Panc1 (cell line): ENCODE data around the gene COL6A3. TPM values are rescaled to one million over a fixed set of nuclear protein-coding genes. Genes with fewer than 3 reads are reported as not detected.
A peak's percentile ranks its signal among the peaks of the same experiment; 100 is the strongest.

Experiments used
- ATAC-seq: fragments of 200-7000 bp; cut with Tn5 transposase; 2 replicates; pipeline ENCODE4 v1.9.1; 2020; ENCODE audit warnings: mild to moderate bottlenecking, moderate library complexity
- BruUV-seq: library from RNA; stranded (reverse); fragments of 400-500 nt; replicated peaks from 2 replicates; lab custom pipeline; 2021; lab: Mats Ljungman, UMichigan
- CTCF ChIA-PET: fragments of 300-600 bp; sonication (Branson Sonifier 250); formaldehyde crosslinking; loops from one replicate; lab custom pipeline; 2022; ENCODE audit warnings: antibody characterized with exemption; lab: Charles Lee
- POLR2A ChIA-PET: fragments of 300-600 bp; sonication (Branson Sonifier 250); formaldehyde crosslinking; loops from one replicate; lab custom pipeline; 2022; ENCODE audit warnings: antibody characterized with exemption; lab: Charles Lee
- DNase-seq: peaks from one replicate; pipeline ENCODE4 v3.0.0-alpha.2; 2010; ENCODE audit warnings: low read depth, low spot score
- H3K27ac ChIP-seq: 2 replicates; pipeline ENCODE4 v1.5.1; 2011; ENCODE audit warnings: mild to moderate bottlenecking, low read length, inconsistent platforms
- H3K27me3 ChIP-seq: fragments of 200-500 bp; sonication (Bioruptor generic); 2 replicates; pipeline ENCODE4 v1.6.0; 2014; ENCODE audit warnings: low read length, inconsistent platforms; ENCODE audit not compliant: control insufficient read depth, insufficient read depth
- H3K36me3 ChIP-seq: fragments of 200-500 bp; sonication (Bioruptor generic); 2 replicates; pipeline ENCODE4 v1.5.1; 2014; ENCODE audit warnings: inconsistent platforms, mild to moderate bottlenecking, low read length, moderate library complexity; ENCODE audit not compliant: control insufficient read depth, insufficient read depth
- H3K4me1 ChIP-seq: 2 replicates; pipeline ENCODE4 v1.5.1; 2011; ENCODE audit warnings: inconsistent platforms, mild to moderate bottlenecking, low read length, moderate library complexity; ENCODE audit not compliant: control insufficient read depth, insufficient read depth
- H3K4me3 ChIP-seq, 2 experiments: 2 replicates each; pipeline ENCODE4 v1.5.1; 2011 to 2012; ENCODE audit warnings: low read depth in 2 of 2, low read length in 2 of 2, mild to moderate bottlenecking in 2 of 2, inconsistent platforms in 1 of 2, moderate library complexity in 1 of 2
- H3K9me3 ChIP-seq: fragments of 200-500 bp; sonication (Bioruptor generic); 2 replicates; pipeline ENCODE4 v1.5.1; 2014; ENCODE audit warnings: low read depth, mild to moderate bottlenecking, inconsistent platforms, low read length, moderate library complexity; ENCODE audit not compliant: control insufficient read depth, insufficient read depth
- POLR2AphosphoS5 ChIP-seq: IDR thresholded peaks from 2 replicates; pipeline ENCODE4 v1.6.1; 2012; ENCODE audit warnings: mild to moderate bottlenecking, low read depth, low read length, moderate library complexity
- SIN3A ChIP-seq: IDR thresholded peaks from 2 replicates; pipeline ENCODE4 v1.6.1; 2012; ENCODE audit warnings: low read depth, mild to moderate bottlenecking, low read length, moderate library complexity, borderline replicate concordance; ENCODE audit not compliant: insufficient read depth
- TCF7L2 ChIP-seq: IDR thresholded peaks from 2 replicates; pipeline ENCODE4 v1.6.1; 2011; ENCODE audit warnings: mild to moderate bottlenecking, low read depth, low read length, inconsistent platforms
- in situ Hi-C: cut with HindIII; loops from 2 replicates; pipeline ENCODE4 v1.10.0; 2016; ENCODE audit warnings: low sequenced_read_pairs, low pct_unique_long_range_greater_than_20kb
- intact Hi-C: fragments of 100-400 bp; cut with micrococcal nuclease; formaldehyde crosslinking; loops from one replicate; pipeline ENCODE4 v1.10.0; 2022; ENCODE audit not compliant: unreplicated experiment
- total RNA-seq: library from RNA; stranded (reverse); gene quantifications from one replicate; pipeline ENCODE4 v1.2.1, GENCODE V29; 2021; ENCODE audit not compliant: unreplicated experiment
- TF ChIP-seq, protein P1 (sequence below): fragments of 450-650 bp; IDR thresholded peaks from 2 replicates; pipeline ENCODE4 v1.5.1; 2017; ENCODE audit warnings: mild to moderate bottlenecking
- TF ChIP-seq, protein P2 (sequence below), 2 experiments: IDR thresholded peaks; 2 replicates each; pipeline ENCODE4 v1.6.1; 2011 to 2012; ENCODE audit warnings: low read depth in 2 of 2, control low read depth in 1 of 2, low read length in 1 of 2, mild to moderate bottlenecking in 1 of 2, moderate library complexity in 1 of 2; ENCODE audit not compliant: insufficient read depth in 1 of 2

COL6A3 gene
- total RNA-seq, 1 experiment from 2014 or later = 0.69 TPM

DNA sequence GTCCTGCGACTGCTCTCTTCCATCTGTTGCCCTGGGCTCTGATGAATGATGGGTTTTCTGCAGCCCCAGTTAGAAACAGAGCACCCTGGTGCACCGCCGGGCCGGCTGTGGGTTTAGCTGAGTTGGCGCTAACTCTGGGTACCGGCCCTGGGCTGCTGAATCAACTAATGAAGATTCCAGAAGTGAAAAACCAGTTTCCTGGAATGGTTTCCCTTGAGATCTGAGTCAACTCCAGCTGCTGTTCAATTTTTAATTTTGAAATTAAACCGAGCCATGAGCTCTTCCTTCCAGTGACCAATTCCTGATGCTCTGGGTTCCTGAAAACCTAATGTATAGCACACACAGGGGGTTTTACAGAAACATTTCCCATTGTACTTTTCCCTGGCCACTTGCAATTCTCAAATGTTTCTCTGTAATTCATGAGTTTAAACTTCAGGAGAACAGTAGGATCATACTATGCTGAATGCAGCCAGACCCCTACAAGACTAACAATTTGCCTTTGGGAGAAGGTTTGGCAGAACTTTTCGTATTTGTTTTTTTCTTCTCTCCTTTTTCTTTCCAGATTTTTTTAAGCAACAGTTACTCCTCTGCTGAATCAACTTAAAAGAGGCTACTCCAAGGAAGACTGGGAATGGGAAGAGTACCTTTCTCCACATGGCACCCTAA, 5.5 kb downstream of the COL6A3 start:
- BruUV-seq = no TSS peak
- CTCF ChIA-PET = no interaction called here
- no peak for ATAC-seq

DNA sequence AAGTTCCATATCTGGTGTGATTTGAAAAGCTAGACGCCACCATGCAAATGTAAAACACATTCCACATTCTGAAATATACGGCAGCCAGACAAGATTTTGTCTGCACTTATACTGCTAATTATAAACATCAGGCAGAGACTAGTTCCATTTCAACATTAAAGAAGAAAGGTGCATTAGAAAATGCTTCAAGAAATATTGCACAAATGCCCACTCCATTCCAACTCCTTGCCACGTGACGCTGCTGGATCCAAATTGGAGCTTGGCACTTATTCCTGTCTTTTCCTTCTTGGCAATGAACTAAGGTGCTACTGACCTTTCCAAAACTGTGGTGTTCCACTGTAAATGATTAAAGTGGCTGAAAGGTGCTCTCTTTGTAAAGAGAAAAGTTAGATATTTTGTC, 6.3 kb downstream of the COL6A3 start:
- intact Hi-C loops = loop anchor here (10.0 kb wide), 1 partner anchor 253 kb away; no protein-coding TSS in a partner anchor
- ChIA-PET POLR2A (no interaction called here), CTCF (no interaction called here)
- BruUV-seq = no TSS peak
- DNase-seq (no peak), ATAC-seq (no peak)
- 0 out of 2 replicates have a peak, but pooled peaks cover 4% of the 10 kb centered on the region for H3K4me1 ChIP-seq
- in situ Hi-C loops = no loop called here
- no peak overlapping the region for H3K4me3 ChIP-seq
- H3K9me3 ChIP-seq = no peaks in the 10 kb centered on the region
- H3K27ac ChIP-seq = peak overlapping the region; percentile 13; the same call in 1 of the 2 replicates
- no peaks in the 10 kb centered on the region for H3K36me3 ChIP-seq
- TF ChIP-seq, protein P1, sequence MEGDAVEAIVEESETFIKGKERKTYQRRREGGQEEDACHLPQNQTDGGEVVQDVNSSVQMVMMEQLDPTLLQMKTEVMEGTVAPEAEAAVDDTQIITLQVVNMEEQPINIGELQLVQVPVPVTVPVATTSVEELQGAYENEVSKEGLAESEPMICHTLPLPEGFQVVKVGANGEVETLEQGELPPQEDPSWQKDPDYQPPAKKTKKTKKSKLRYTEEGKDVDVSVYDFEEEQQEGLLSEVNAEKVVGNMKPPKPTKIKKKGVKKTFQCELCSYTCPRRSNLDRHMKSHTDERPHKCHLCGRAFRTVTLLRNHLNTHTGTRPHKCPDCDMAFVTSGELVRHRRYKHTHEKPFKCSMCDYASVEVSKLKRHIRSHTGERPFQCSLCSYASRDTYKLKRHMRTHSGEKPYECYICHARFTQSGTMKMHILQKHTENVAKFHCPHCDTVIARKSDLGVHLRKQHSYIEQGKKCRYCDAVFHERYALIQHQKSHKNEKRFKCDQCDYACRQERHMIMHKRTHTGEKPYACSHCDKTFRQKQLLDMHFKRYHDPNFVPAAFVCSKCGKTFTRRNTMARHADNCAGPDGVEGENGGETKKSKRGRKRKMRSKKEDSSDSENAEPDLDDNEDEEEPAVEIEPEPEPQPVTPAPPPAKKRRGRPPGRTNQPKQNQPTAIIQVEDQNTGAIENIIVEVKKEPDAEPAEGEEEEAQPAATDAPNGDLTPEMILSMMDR = no peak
- TF ChIP-seq POLR2AphosphoS5 = no peak
- no peak for TF ChIP-seq TCF7L2
- TF ChIP-seq SIN3A = no peak
- TF ChIP-seq, protein P2, sequence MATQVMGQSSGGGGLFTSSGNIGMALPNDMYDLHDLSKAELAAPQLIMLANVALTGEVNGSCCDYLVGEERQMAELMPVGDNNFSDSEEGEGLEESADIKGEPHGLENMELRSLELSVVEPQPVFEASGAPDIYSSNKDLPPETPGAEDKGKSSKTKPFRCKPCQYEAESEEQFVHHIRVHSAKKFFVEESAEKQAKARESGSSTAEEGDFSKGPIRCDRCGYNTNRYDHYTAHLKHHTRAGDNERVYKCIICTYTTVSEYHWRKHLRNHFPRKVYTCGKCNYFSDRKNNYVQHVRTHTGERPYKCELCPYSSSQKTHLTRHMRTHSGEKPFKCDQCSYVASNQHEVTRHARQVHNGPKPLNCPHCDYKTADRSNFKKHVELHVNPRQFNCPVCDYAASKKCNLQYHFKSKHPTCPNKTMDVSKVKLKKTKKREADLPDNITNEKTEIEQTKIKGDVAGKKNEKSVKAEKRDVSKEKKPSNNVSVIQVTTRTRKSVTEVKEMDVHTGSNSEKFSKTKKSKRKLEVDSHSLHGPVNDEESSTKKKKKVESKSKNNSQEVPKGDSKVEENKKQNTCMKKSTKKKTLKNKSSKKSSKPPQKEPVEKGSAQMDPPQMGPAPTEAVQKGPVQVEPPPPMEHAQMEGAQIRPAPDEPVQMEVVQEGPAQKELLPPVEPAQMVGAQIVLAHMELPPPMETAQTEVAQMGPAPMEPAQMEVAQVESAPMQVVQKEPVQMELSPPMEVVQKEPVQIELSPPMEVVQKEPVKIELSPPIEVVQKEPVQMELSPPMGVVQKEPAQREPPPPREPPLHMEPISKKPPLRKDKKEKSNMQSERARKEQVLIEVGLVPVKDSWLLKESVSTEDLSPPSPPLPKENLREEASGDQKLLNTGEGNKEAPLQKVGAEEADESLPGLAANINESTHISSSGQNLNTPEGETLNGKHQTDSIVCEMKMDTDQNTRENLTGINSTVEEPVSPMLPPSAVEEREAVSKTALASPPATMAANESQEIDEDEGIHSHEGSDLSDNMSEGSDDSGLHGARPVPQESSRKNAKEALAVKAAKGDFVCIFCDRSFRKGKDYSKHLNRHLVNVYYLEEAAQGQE (IDR thresholded peaks at IDR 0.05; ENCODE audit: insufficient read depth in 1 of 2, low read depth in 2 of 2, low read length in 1 of 2) = no peak
- no peaks in the 10 kb centered on the region for H3K27me3 ChIP-seq

More for the DNA sequence above, 5.5 kb downstream of the COL6A3 start:
- Histone ChIP-seq H3K27me3 (no peaks in the 10 kb centered on the region), H3K27ac (peak overlapping the region; percentile 36; the same call in 1 of the 2 replicates), H3K4me3 (no peak overlapping the region), H3K36me3 (no peaks in the 10 kb centered on the region), H3K4me1 (0 out of 2 replicates have a peak, but pooled peaks cover 4% of the 10 kb centered on the region), H3K9me3 (no peaks in the 10 kb centered on the region)
- in situ Hi-C loops (no loop called here), intact Hi-C loops (loop anchor here (10.0 kb wide), 1 partner anchor 254 kb away; no protein-coding TSS in a partner anchor)
- no peak for DNase-seq
- TF ChIP-seq SIN3A (no peak), TCF7L2 (no peak), POLR2AphosphoS5 (no peak)
- TF ChIP-seq, protein P1 = no peak
- TF ChIP-seq, protein P2 (IDR thresholded peaks at IDR 0.05; ENCODE audit: insufficient read depth in 1 of 2, low read depth in 2 of 2, low read length in 1 of 2) = no peak
- POLR2A ChIA-PET = no interaction called here
